IMR-90 (cell line): ENCODE results near the gene LRRTM4.

Experiments used
- BHLHE40 ChIP-seq: fragments of 150-350 bp; IDR thresholded peaks from 2 replicates; pipeline ENCODE4 v1.6.1; 2016; ENCODE audit warnings: mild to moderate bottlenecking, low read depth, low read length
- CEBPB ChIP-seq: IDR thresholded peaks from 2 replicates; pipeline ENCODE4 v1.6.1; 2012; ENCODE audit warnings: low read depth, low read length, improper control_type of control experiment
- FOS ChIP-seq: fragments of 150-350 bp; IDR thresholded peaks from 2 replicates; pipeline ENCODE4 v1.6.1; 2016; ENCODE audit warnings: low read depth, low read length
- MAFK ChIP-seq: IDR thresholded peaks from 2 replicates; pipeline ENCODE4 v1.6.1; 2012; ENCODE audit warnings: low read depth, low read length, improper control_type of control experiment
- MAZ ChIP-seq: IDR thresholded peaks from 2 replicates; pipeline ENCODE4 v1.6.1; 2012; ENCODE audit warnings: low read depth, mild to moderate bottlenecking, low read length, improper control_type of control experiment, moderate library complexity, borderline replicate concordance
- MXI1 ChIP-seq: IDR thresholded peaks from 2 replicates; pipeline ENCODE4 v1.6.1; 2012; ENCODE audit warnings: low read depth, mild to moderate bottlenecking, low read length, moderate library complexity, borderline replicate concordance
- POLR2A ChIP-seq: IDR thresholded peaks from 2 replicates; pipeline ENCODE4 v1.6.1; 2012; ENCODE audit warnings: mild to moderate bottlenecking, low read depth, low read length
- RAD21 ChIP-seq: IDR thresholded peaks from 2 replicates; pipeline ENCODE4 v1.6.1; 2012; ENCODE audit warnings: low read length, improper control_type of control experiment
- RCOR1 ChIP-seq: IDR thresholded peaks from 2 replicates; pipeline ENCODE4 v1.6.1; 2012; ENCODE audit warnings: mild to moderate bottlenecking, low read length, improper control_type of control experiment; ENCODE audit not compliant: insufficient replicate concordance
- SMC3 ChIP-seq: fragments of 150-350 bp; IDR thresholded peaks from 2 replicates; pipeline ENCODE4 v1.6.1; 2016; ENCODE audit warnings: low read depth, mild to moderate bottlenecking, antibody characterized with exemption, low read length, moderate library complexity
- TF ChIP-seq, protein P1 (sequence below): conservative IDR thresholded peaks from 2 replicates; pipeline ENCODE4 v1.5.1; 2012; ENCODE audit warnings: mild to moderate bottlenecking, low read depth, low read length, improper control_type of control experiment
- TF ChIP-seq, protein P2 (sequence below): fragments of 150-350 bp; IDR thresholded peaks from 2 replicates; pipeline ENCODE4 v1.6.1; 2017; ENCODE audit warnings: mild to moderate bottlenecking, antibody characterized with exemption, low read length, low read depth
- TF ChIP-seq, protein P3 (sequence below): fragments of 150-350 bp; IDR thresholded peaks from 2 replicates; pipeline ENCODE4 v1.6.1; 2016; ENCODE audit warnings: low read depth, mild to moderate bottlenecking, low read length, moderate library complexity, borderline replicate concordance

DNA sequence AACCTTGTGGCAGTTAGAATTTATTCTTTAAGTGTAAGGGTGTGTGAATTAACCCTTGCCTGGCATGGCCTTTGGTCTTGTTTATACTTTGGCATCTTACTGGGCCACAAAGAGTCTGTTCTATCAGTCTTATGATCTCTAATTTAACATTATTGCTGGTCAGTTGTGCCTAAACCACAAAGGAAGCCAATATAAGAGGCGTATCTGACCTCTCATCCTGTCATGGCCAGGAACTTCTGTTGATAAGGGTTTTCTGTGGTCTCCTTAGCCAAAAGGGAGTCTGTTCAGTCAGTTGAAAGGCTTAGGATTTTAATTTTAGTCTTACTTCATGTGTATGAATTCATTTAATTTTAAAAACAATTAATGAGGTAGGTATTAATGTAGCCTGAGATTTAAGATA, 127.2 kb downstream of the LRRTM4 start:
- TF ChIP-seq, protein P1, sequence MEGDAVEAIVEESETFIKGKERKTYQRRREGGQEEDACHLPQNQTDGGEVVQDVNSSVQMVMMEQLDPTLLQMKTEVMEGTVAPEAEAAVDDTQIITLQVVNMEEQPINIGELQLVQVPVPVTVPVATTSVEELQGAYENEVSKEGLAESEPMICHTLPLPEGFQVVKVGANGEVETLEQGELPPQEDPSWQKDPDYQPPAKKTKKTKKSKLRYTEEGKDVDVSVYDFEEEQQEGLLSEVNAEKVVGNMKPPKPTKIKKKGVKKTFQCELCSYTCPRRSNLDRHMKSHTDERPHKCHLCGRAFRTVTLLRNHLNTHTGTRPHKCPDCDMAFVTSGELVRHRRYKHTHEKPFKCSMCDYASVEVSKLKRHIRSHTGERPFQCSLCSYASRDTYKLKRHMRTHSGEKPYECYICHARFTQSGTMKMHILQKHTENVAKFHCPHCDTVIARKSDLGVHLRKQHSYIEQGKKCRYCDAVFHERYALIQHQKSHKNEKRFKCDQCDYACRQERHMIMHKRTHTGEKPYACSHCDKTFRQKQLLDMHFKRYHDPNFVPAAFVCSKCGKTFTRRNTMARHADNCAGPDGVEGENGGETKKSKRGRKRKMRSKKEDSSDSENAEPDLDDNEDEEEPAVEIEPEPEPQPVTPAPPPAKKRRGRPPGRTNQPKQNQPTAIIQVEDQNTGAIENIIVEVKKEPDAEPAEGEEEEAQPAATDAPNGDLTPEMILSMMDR: no peak
- TF ChIP-seq MXI1 (no peak), RCOR1 (no peak), POLR2A (no peak), BHLHE40 (no peak), CEBPB (no peak), FOS (no peak), MAFK (no peak), RAD21 (no peak), MAZ (no peak), SMC3 (no peak)
- TF ChIP-seq, protein P2, sequence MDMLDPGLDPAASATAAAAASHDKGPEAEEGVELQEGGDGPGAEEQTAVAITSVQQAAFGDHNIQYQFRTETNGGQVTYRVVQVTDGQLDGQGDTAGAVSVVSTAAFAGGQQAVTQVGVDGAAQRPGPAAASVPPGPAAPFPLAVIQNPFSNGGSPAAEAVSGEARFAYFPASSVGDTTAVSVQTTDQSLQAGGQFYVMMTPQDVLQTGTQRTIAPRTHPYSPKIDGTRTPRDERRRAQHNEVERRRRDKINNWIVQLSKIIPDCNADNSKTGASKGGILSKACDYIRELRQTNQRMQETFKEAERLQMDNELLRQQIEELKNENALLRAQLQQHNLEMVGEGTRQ: no peak
- TF ChIP-seq, protein P3, sequence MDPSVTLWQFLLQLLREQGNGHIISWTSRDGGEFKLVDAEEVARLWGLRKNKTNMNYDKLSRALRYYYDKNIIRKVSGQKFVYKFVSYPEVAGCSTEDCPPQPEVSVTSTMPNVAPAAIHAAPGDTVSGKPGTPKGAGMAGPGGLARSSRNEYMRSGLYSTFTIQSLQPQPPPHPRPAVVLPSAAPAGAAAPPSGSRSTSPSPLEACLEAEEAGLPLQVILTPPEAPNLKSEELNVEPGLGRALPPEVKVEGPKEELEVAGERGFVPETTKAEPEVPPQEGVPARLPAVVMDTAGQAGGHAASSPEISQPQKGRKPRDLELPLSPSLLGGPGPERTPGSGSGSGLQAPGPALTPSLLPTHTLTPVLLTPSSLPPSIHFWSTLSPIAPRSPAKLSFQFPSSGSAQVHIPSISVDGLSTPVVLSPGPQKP: no peak
